Brain microvascular endothelial cell (primary cell): ENCODE measurements around the gene ISX.

ENCODE experiments used
- DNase-seq: peaks from one replicate; pipeline ENCODE4 v3.0.0-alpha.2; 2020
- H3K27ac ChIP-seq: fragments of 250-450 bp; sonication (Bioruptor Pico); 2 replicates; pipeline ENCODE4 v1.5.1; 2020; ENCODE audit warnings: mild to moderate bottlenecking, moderate library complexity
- H3K27me3 ChIP-seq: fragments of 250-450 bp; sonication (Bioruptor Pico); replicated peaks from 2 replicates; pipeline ENCODE4 v1.5.1; 2020; ENCODE audit warnings: mild to moderate bottlenecking
- H3K36me3 ChIP-seq: fragments of 250-450 bp; sonication (Bioruptor Pico); replicated peaks from 2 replicates; pipeline ENCODE4 v1.5.1; 2020; ENCODE audit warnings: mild to moderate bottlenecking
- H3K4me3 ChIP-seq: 2 replicates; pipeline ENCODE4 v1.5.1; 2011; ENCODE audit warnings: low read depth, mild to moderate bottlenecking, control low read depth, low read length, moderate library complexity
- CTCF ChIP-seq: IDR thresholded peaks from 2 replicates; pipeline ENCODE4 v1.5.1; 2011; ENCODE audit warnings: low read depth, mild to moderate bottlenecking, moderate library complexity, low read length, control low read depth, inconsistent platforms; ENCODE audit errors: missing control alignments
- in situ Hi-C: cut with HindIII; loops from 2 replicates; pipeline ENCODE4 v1.10.0; 2017; ENCODE audit warnings: low sequenced_read_pairs, low pct_ligation_motif_present

Gene ISX

GRCh38 chr22:35099883-35100282 is 33.9 kb downstream of the ISX start:
- no peak for DNase-seq
- in situ Hi-C loops = no loop called here
- Histone ChIP-seq H3K4me3 (no peak overlapping the region), H3K27me3 (no peaks in the 10 kb centered on the region), H3K27ac (no peak overlapping the region), H3K36me3 (no peaks in the 10 kb centered on the region)
- TF ChIP-seq CTCF = no peak

- H3K27ac ChIP-seq = no peak overlapping the region
- in situ Hi-C loops = no loop called here
- no peak for TF ChIP-seq CTCF
- DNase-seq = peak; percentile 12
- H3K4me3 ChIP-seq = no peak overlapping the region
- no peaks in the 10 kb centered on the region for H3K36me3 ChIP-seq
- no peaks in the 10 kb centered on the region for H3K27me3 ChIP-seq
Measured at GRCh38 chr22:35102663-35103062, 36.7 kb downstream of the ISX start.

- in situ Hi-C loops = no loop called here
- TF ChIP-seq CTCF = no peak
- no peak for DNase-seq
Measured at GRCh38 chr22:35103761-35104160, 37.8 kb downstream of the ISX start.

GRCh38 chr22:35104491-35104890 is 38.5 kb downstream of the ISX start:
- Histone ChIP-seq H3K4me3 (no peak overlapping the region), H3K27ac (no peak overlapping the region), H3K36me3 (no peaks in the 10 kb centered on the region), H3K27me3 (no peaks in the 10 kb centered on the region)
- in situ Hi-C loops = no loop called here
- TF ChIP-seq CTCF = no peak
- no peak for DNase-seq

More at GRCh38 chr22:35103761-35104160, 37.8 kb downstream of the ISX start:
- no peak overlapping the region for H3K27ac ChIP-seq
- H3K27me3 ChIP-seq = no peaks in the 10 kb centered on the region
- H3K36me3 ChIP-seq = no peaks in the 10 kb centered on the region
- H3K4me3 ChIP-seq = no peak overlapping the region

GRCh38 chr22:35109616-35110015 is 43.7 kb downstream of the ISX start:
- in situ Hi-C loops = no loop called here
- no peak for DNase-seq
- no peak overlapping the region for H3K27ac ChIP-seq
- H3K36me3 ChIP-seq = no peaks in the 10 kb centered on the region
- no peak overlapping the region for H3K4me3 ChIP-seq
- H3K27me3 ChIP-seq = no peaks in the 10 kb centered on the region
- no peak for TF ChIP-seq CTCF

- Histone ChIP-seq H3K27me3 (no peaks in the 10 kb centered on the region), H3K4me3 (no peak overlapping the region), H3K27ac (no peak overlapping the region), H3K36me3 (no peaks in the 10 kb centered on the region)
- no peak for DNase-seq
- TF ChIP-seq CTCF = no peak
- in situ Hi-C loops = no loop called here
Measured at GRCh38 chr22:35111244-35111643, 45.3 kb downstream of the ISX start.
